Stromal cell of bone marrow (primary cell): ENCODE results near the gene PRPH.
A peak's percentile ranks its signal among the peaks of the same experiment; 100 is the strongest.
"Not testable (repeated sequence)": the region's sequence is repeated elsewhere in the genome, so short reads cannot be mapped to it uniquely, and the experiment has no call there.

Experiments
- DNase-seq: peaks from one replicate; pipeline ENCODE4 v3.0.0-alpha.2; 2012; ENCODE audit warnings: low read depth

The PRPH gene

DNA sequence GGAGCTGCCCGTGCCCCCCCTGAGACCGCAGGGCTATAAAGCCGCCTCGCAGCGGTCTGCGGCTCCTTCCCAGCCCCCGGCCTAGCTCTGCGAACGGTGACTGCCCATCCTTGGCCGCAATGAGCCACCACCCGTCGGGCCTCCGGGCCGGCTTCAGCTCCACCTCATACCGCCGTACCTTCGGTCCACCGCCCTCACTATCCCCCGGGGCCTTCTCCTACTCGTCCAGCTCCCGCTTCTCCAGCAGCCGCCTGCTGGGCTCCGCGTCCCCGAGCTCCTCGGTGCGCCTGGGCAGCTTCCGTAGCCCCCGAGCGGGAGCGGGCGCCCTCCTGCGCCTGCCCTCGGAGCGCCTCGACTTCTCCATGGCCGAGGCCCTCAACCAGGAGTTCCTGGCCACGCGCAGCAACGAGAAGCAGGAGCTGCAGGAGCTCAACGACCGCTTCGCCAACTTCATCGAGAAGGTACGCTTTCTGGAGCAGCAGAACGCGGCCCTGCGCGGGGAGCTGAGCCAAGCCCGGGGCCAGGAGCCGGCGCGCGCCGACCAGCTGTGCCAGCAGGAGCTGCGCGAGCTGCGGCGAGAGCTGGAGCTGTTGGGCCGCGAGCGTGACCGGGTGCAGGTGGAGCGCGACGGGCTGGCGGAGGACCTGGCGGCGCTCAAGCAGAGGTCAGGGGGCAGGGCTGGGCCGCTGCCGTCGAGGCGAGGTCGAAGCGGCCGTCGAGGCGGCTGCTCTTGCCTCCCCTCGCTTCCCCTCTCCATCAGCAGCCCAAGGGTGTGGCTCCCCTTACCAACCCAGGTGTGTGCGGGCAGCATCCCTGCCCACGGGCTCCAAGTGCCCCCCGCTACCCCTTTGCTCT, at the start of gene PRPH:
Gene PRPH, plus strand, starts transcription at position 66 of the 855 bp plus-strand sequence. Its CDS starts 54 bp downstream, at position 120.
- DNase-seq: no peak

- DNase-seq: no peak
Measured at GRCh38 chr12:49251357-49251756, 43.6 kb upstream of the PRPH start.

DNA sequence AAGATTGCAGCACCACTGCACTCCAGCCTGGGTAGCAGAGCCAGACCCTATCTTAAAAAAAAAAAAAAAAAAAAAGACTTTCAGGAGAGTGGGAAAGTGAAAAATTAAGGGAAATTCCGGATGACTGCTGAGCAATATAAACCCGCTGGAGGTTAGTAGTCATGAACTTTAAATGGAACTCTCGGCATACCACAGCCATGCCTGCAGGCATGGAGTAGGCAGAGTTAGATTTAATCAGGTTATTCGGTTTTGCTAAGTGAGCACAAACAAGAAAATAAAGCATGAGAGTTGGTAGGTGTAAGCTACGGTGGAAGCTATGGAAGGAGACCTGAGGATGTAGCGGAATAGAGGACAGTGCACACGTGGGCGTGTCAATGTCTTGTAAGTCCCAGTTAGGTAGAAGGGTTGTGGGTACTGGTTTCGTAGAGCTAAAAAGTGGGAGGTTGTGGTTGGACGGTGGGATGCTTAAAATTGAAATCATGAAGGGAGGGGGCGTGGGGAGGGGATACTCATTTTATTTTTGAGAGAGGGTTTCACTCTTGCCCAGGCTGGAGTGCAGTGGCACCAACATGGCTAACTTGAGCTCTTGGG, 41.8 kb upstream of the PRPH start:
- DNase-seq: no peak

GRCh38 chr12:49255456-49255855, 39.5 kb upstream of the PRPH start:
- DNase-seq: not testable (repeated sequence)

- DNase-seq: no peak
Measured at GRCh38 chr12:49255857-49256637, 38.9 kb upstream of the PRPH start.

DNA sequence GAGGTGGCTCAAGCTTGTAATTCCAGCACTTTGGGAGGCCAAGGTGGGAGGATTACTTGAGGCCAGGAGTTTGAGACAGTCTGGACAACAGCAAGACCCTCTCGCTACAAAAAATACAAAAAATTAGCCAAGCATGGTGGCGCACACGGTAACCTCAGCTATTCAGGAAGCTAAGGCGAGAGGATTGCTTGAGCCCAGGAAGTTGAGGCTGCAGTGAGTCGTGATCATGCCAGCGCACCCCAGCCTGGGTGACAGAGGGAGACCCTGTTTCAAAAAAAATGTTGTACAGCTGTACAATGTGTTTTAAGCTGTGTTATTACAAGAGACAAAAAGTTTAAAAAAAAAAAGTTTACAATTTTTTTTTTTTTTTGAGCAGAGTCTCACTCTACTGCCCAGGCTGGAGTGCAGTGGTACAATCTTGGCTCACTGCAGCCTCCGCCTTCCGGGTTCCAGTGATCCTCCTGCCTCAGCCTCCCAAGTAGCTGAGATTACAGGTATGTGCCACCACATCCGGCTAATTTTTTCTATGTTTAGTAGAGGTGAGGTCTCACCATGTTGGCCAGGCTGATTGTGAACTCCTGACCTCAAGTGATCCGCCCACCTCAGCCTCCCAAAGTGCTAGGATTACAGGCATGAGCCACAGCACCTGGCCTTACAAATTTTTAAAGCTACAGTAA, 37.3 kb upstream of the PRPH start:
- DNase-seq: not testable (repeated sequence)

- no peak for DNase-seq
Measured at GRCh38 chr12:49259452-49259851, 35.5 kb upstream of the PRPH start.

DNA sequence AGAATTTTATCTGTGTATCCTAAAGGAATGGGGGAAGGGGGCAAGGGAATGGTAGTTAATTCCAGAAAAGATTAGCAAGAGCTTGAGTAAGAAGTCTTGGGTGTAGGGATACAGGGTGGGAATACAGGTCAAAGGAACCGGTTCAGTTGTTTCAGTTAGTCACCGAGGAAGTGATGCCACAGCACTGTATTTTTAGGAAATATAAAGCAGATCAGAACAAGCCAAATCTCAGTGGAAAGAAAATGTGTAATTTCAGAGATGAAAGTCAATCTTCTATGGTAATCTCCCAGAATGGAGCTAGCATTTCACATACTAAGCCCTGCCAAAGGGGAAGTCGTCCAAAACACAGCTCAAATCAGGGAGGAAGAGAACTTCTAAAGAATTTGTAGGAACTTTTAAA, 34.8 kb upstream of the PRPH start:
- peak; percentile 85 for DNase-seq

- no peak for DNase-seq
Measured at GRCh38 chr12:49260571-49261363, 34.2 kb upstream of the PRPH start.

DNA sequence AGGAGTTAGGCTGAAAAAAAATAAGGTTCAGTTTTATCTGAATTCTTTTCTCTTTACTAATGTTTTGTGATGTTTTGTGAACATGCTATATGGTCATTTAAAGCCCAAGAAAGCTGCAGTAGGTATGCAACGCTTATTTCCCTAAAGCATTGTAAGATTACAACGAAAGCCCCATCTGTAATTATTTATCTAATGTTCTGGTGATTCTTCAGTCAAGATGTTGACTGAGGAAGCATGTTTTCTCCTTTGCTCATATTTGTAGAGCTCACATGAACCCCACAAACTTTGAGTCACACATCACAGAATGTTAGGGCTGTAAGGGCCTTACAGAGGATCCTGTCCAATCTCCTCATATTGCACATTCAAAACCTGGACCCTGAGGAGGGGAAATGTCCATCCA, 33.2 kb upstream of the PRPH start:
- no peak for DNase-seq

- no peak for DNase-seq
Measured at GRCh38 chr12:49263400-49263763, 31.6 kb upstream of the PRPH start.

- DNase-seq: no peak
Measured at GRCh38 chr12:49264466-49264872, 30.5 kb upstream of the PRPH start.

GRCh38 chr12:49264873-49265792, 29.8 kb upstream of the PRPH start, which contains the start of gene TUBA1C:
Gene TUBA1C, plus strand, starts transcription at chr12:49265082. Its CDS starts 100 bp downstream, at chr12:49265182.
- peak; percentile 89 for DNase-seq

- not testable (repeated sequence) for DNase-seq
Measured at GRCh38 chr12:49269191-49269590, 25.8 kb upstream of the PRPH start.

DNA sequence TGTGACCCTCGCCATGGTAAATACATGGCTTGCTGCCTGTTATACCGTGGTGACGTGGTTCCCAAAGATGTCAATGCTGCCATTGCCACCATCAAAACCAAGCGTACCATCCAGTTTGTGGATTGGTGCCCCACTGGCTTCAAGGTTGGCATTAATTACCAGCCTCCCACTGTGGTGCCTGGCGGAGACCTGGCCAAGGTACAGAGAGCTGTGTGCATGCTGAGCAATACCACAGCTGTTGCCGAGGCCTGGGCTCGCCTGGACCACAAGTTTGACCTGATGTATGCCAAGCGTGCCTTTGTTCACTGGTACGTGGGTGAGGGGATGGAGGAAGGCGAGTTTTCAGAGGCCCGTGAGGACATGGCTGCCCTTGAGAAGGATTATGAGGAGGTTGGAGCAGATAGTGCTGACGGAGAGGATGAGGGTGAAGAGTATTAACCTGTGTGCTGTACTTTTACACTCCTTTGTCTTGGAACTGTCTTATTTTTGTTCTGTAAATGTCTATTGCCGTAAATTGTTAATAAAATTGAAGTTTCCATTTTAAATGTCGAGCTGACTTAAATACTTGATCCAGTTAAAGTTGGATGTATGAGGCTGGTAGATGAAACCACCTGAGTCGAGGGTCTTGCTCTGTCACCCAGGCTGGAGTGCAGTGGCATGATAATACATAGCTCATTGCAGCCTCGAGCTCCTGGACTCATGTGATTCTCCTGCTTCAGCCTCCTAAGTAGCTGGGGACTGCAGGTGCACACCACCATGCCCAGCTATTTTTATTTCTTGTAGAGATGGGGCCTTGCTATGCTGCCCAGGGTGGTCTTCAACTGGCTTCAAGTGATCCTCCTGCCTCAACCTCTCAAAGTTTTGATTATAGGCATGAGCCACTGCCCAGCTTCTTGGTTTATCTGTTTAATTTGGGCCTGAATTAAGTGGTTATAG, 21.9 kb upstream of the PRPH start:
- DNase-seq: no peak

DNA sequence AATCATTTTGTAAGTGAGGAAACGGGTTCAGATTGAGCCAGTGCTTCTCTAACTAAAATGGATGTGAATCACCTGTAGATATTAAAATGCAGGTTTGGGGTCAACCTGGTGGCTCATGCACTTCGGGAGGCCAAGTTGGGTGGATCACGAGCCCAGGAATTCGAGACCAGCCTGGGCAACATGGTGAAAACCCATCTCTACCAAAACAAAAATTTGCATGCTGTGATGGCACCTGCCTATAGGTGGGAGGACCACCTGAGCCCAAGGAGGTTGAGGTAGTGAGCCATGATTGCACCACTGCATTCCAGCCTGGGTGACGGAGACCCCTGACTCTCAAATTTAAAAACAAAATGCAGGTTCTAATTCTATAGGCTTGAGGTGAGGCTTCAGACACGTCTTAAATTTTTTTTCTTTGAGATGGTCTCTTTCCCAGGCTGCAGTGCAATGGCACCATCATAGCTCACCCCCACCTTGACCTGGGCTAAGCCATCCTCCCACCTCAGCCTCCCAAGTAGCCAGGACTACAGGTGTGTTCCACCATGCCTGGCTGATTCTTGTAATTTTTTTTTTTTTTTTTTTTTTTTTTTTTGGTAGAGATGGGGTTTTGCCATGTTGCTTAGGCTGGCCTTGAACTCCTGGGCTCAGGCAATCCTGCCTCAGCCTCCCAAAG, 21.1 kb upstream of the PRPH start:
- no peak for DNase-seq

- DNase-seq: no peak
Measured at GRCh38 chr12:49274396-49275069, 20.4 kb upstream of the PRPH start.
